Stomach smooth muscle (tissue), 2 donors: ENCODE measurements around the gene USP5.
A peak's percentile ranks its signal among the peaks of the same experiment; 100 is the strongest.
"Not testable (repeated sequence)": the region's sequence is repeated elsewhere in the genome, so short reads cannot be mapped to it uniquely, and the experiment has no call there.

Source experiments
- H3K27ac ChIP-seq: one replicate; pipeline ENCODE4 v1.7.0; 2013; ENCODE audit warnings: mild to moderate bottlenecking, low read length, inconsistent platforms
- H3K27me3 ChIP-seq, 2 donors: one replicate each; pipeline ENCODE4 v1.7.0; 2013; ENCODE audit warnings: low read length in 2 of 2; ENCODE audit not compliant: insufficient read depth in 2 of 2, control insufficient read depth in 1 of 2
- H3K36me3 ChIP-seq, 2 donors: one replicate each; pipeline ENCODE4 v1.7.0; 2013; ENCODE audit warnings: low read length in 2 of 2; ENCODE audit not compliant: control insufficient read depth in 2 of 2, insufficient read depth in 2 of 2
- H3K4me1 ChIP-seq: one replicate; pipeline ENCODE4 v1.7.0; 2013; ENCODE audit warnings: low read length; ENCODE audit not compliant: control insufficient read depth, insufficient read depth
- H3K4me3 ChIP-seq, 2 donors: one replicate each; pipeline ENCODE4 v1.7.0; 2013; ENCODE audit warnings: low read length in 2 of 2
- H3K9ac ChIP-seq, 2 donors: one replicate each; pipeline ENCODE4 v1.7.0; 2013; ENCODE audit warnings: low read length in 2 of 2, mild to moderate bottlenecking in 1 of 2
- H3K9me3 ChIP-seq, 2 donors: one replicate each; pipeline ENCODE4 v1.7.0; 2013; ENCODE audit warnings: low read length in 2 of 2; ENCODE audit not compliant: control insufficient read depth in 2 of 2
- donor health status: healthy.
- donor health status: Pancreatic carcinoma.

USP5 gene

GRCh38 chr12:6890789-6891645 lies 39.1 kb downstream of the USP5 start:
- Histone ChIP-seq H3K27me3 (no peaks in the 10 kb centered on the region), H3K9ac (peak overlapping the region; percentile 89 to 91), H3K36me3 (no peaks in the 10 kb centered on the region), H3K9me3 (no peaks in the 10 kb centered on the region), H3K27ac (peak overlapping the region; percentile 89), H3K4me1 (peaks cover 9% of the 10 kb centered on the region), H3K4me3 (peak overlapping the region; percentile 83 to 96)

DNA sequence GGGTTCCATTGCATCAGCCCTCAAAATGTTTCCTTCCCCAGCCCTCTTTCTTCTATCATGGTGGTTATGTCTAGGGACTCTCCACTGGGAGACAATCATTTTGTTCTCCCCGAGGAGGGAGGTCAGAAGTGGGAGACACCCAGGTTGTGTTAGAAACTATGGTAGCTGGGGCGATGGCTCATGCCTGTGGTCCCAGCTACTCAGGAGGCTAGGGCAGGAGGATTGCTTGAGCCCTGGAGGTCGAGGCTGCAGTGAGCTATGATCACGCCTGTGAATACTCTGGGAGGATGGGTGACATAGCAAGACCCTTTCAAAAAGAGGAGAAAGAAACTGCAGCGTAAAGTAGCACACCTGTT lies 39.7 kb downstream of the USP5 start:
- peaks cover 9% of the 10 kb centered on the region for H3K4me1 ChIP-seq
- H3K36me3 ChIP-seq = no peaks in the 10 kb centered on the region
- H3K9me3 ChIP-seq = no peaks in the 10 kb centered on the region
- H3K4me3 ChIP-seq = peak overlapping the region; percentile 83 to 96
- H3K9ac ChIP-seq = peak overlapping the region; percentile 89 to 91
- H3K27me3 ChIP-seq = no peaks in the 10 kb centered on the region
- H3K27ac ChIP-seq = peak overlapping the region; percentile 89

DNA sequence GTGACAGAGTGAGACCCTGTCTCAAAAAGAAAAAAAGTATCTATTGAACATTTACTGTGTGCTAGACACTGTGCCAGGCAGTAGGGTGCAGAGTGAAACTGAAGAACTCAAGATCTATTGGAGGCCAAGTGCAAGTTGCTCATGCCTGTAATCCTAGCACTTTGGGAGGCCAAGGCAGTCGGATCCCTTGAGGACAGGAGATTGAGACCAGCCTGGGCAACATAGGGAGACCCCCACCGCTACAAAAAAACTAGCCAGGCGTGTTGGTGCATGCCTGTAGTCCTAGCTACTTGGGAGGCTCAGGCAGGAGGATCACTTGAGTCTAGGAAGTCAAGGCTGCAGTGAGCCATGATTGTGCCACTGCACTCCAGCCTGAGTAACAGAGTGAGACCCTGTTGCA lies 40.7 kb downstream of the USP5 start:
- H3K27me3 ChIP-seq, H3K9ac ChIP-seq, H3K27ac ChIP-seq, H3K4me1 ChIP-seq, H3K9me3 ChIP-seq, H3K36me3 ChIP-seq, H3K4me3 ChIP-seq: not testable (repeated sequence)

- Histone ChIP-seq H3K4me1 (peaks cover 9% of the 10 kb centered on the region), H3K36me3 (no peaks in the 10 kb centered on the region), H3K9me3 (no peaks in the 10 kb centered on the region), H3K4me3 (no peak overlapping the region), H3K27ac (no peak overlapping the region), H3K9ac (no peak overlapping the region), H3K27me3 (no peaks in the 10 kb centered on the region)
These were observed 42.4 kb downstream of the USP5 start for GRCh38 chr12:6894321-6894720.

GRCh38 chr12:6896846-6897435 lies 45.0 kb downstream of the USP5 start:
- no peaks in the 10 kb centered on the region for H3K36me3 ChIP-seq
- H3K4me1 ChIP-seq = peaks cover 6% of the 10 kb centered on the region
- no peak overlapping the region for H3K9ac ChIP-seq
- no peak overlapping the region for H3K27ac ChIP-seq
- H3K4me3 ChIP-seq = no peak overlapping the region
- H3K27me3 ChIP-seq = no peaks in the 10 kb centered on the region
- no peaks in the 10 kb centered on the region for H3K9me3 ChIP-seq

- no peak overlapping the region for H3K27ac ChIP-seq
These were observed 47.5 kb downstream of the USP5 start for GRCh38 chr12:6899427-6899826.

GRCh38 chr12:6899837-6900519 lies 48.0 kb downstream of the USP5 start:
- H3K27me3 ChIP-seq = no peaks in the 10 kb centered on the region
- H3K4me1 ChIP-seq = peaks cover 14% of the 10 kb centered on the region
- no peaks in the 10 kb centered on the region for H3K9me3 ChIP-seq
- H3K27ac ChIP-seq = no peak overlapping the region
- no peak overlapping the region for H3K4me3 ChIP-seq
- no peaks in the 10 kb centered on the region for H3K36me3 ChIP-seq
- no peak overlapping the region for H3K9ac ChIP-seq

More at GRCh38 chr12:6899427-6899826, 47.5 kb downstream of the USP5 start:
- Histone ChIP-seq H3K9ac (no peak overlapping the region), H3K4me3 (no peak overlapping the region), H3K36me3 (no peaks in the 10 kb centered on the region), H3K9me3 (no peaks in the 10 kb centered on the region), H3K27me3 (no peaks in the 10 kb centered on the region), H3K4me1 (peaks cover 11% of the 10 kb centered on the region)

GRCh38 chr12:6902448-6902847 lies 50.5 kb downstream of the USP5 start:
- Histone ChIP-seq H3K9ac (no peak overlapping the region), H3K27me3 (no peaks in the 10 kb centered on the region), H3K4me1 (peaks cover 20% of the 10 kb centered on the region), H3K4me3 (no peak overlapping the region), H3K27ac (no peak overlapping the region), H3K9me3 (no peaks in the 10 kb centered on the region), H3K36me3 (peaks cover 7 to 10% of the 10 kb centered on the region in 2 donors)

- Histone ChIP-seq H3K27ac (no peak overlapping the region), H3K36me3 (peaks cover 7 to 10% of the 10 kb centered on the region in 2 donors), H3K4me3 (no peak overlapping the region), H3K27me3 (no peaks in the 10 kb centered on the region), H3K9ac (no peak overlapping the region), H3K4me1 (peaks cover 20% of the 10 kb centered on the region), H3K9me3 (no peaks in the 10 kb centered on the region)
These were observed 51.8 kb downstream of the USP5 start for GRCh38 chr12:6903722-6904121.

DNA sequence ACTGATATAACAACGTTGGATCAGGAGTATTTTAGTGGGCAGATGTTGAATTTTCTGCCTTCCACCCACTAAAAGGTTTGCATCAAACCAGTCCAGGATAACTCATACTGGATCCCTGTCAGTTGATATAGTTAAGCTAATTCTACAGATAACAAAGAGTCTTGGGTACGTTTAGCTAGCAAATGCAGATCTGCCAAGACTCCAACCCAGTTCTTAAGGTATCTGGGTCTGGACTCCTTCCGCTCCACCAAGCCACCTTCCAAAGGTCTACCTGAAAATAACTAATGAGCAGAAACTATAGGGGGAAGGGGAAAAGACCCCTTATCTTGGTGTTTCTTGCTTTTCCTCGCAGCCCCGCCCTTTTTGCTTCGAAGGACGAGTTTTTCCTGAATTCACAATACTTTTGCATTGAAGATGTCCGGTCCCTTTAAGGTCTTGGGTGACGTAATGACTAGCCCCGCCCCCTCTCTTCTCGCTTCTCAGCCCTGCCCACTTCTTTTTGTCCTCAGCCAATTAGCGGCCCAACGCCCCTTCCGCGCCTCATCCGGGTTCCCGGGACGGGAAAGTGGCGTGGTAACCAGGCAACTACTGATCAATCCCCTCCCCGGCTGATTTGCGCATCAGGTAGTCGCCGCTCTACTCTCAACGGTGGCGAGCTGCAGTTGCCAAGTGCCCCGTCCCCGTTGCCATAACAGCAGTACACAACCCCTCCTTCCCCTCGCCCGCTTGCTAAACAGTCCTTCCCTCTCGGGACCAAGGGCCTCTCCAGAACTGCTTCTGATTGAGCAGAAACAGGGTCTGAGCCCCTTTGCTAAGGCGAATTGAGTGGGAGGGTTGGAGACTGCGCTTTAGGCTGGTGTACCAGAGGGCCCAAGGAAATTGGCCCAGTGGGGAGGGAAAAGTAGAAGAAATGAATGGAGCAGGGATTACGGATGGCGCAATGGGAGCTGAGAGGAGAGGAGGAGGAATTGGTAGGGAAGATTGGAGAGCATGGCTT lies 52.6 kb downstream of the USP5 start, which contains the start of gene LRRC23:
LRRC23 (plus strand) TSS at position 543 of the 997 bp plus-strand sequence. CDS start 812 bp downstream, outside the sequence.
- H3K36me3 ChIP-seq = peaks cover 7 to 10% of the 10 kb centered on the region in 2 donors
- peak within 1 kb of the TSS; percentile 93 to 97 for H3K9ac ChIP-seq
- no peaks in the 10 kb centered on the region for H3K27me3 ChIP-seq
- H3K4me1 ChIP-seq = peaks cover 20% of the 10 kb centered on the region
- no peaks in the 10 kb centered on the region for H3K9me3 ChIP-seq
- H3K4me3 ChIP-seq = peak within 1 kb of the TSS; percentile 98 to 99
- H3K27ac ChIP-seq = peak within 1 kb of the TSS; percentile 76
